ENCODE results near the gene PIGS. TPM values are rescaled to one million over a fixed set of nuclear protein-coding genes. Genes with fewer than 3 reads are reported as not detected.
A peak's percentile ranks its signal among the peaks of the same experiment; 100 is the strongest.

PIGS gene
- polyA plus RNA-seq, 3 donors, result 59.4 to 87.5 (median 84.9) TPM

GRCh38 chr17:28511858-28512461 lies 59.4 kb downstream of the PIGS start:
- Mint-ChIP-seq H3K4me3 (no peak overlapping the region), H3K27me3 (ENCODE audit: low read depth in 3 of 3) (peaks cover 0 to 14% (median 6%) of the 10 kb centered on the region in 3 donors), H3K27ac (no peak overlapping the region), H3K4me1 (peaks cover 12% of the 10 kb centered on the region), H3K9me3 (peaks cover 0 to 9% (median 2%) of the 10 kb centered on the region in 7 donors), H3K36me3 (no peaks in the 10 kb centered on the region)
- H3K79me2 ChIP-seq (ENCODE audit: insufficient read depth, low read length), result no peaks in the 10 kb centered on the region
- H3K4me3 ChIP-seq (replicated peaks in 1 of 3; ENCODE audit: low read depth in 2 of 3, low read length in 3 of 3), result no peak overlapping the region
- no peaks in the 10 kb centered on the region for H4K20me1 ChIP-seq (ENCODE audit: insufficient read depth, low read length)
- H3K27ac ChIP-seq (ENCODE audit: low read depth in 1 of 2, low read length in 2 of 2), result no peak overlapping the region
- DNase-seq, result no peak
- H2AFZ ChIP-seq (ENCODE audit: insufficient read depth, low read depth, low read length, poor library complexity, severe bottlenecking), result no peak overlapping the region
- H3K9me3 ChIP-seq (replicated peaks in 1 of 2; ENCODE audit: control insufficient read depth in 1 of 2, insufficient read depth in 1 of 2, low read length in 2 of 2), result no peaks in the 10 kb centered on the region
- H3K36me3 ChIP-seq (replicated peaks in 1 of 2; ENCODE audit: control insufficient read depth in 1 of 2, insufficient read depth in 2 of 2, low read length in 2 of 2), result no peaks in the 10 kb centered on the region
- no peak for TF ChIP-seq CTCF (IDR thresholded peaks at IDR 0.05)
- intact Hi-C loops (cut with micrococcal nuclease), result no loop called here
- H3K4me2 ChIP-seq (replicated peaks; ENCODE audit: extremely low read depth, low read length, poor library complexity, severe bottlenecking), result no peak overlapping the region
- no peaks in the 10 kb centered on the region for H3K27me3 ChIP-seq (ENCODE audit: control insufficient read depth in 2 of 2, insufficient read depth in 2 of 2, low read length in 2 of 2)
- 100% methylated on average over 1 of the region's 3 CpGs for WGBS (ENCODE audit: insufficient coverage)
- H3K9ac ChIP-seq (ENCODE audit: insufficient read depth, low read length, poor library complexity, severe bottlenecking), result no peak overlapping the region
- H3K4me1 ChIP-seq (ENCODE audit: control insufficient read depth in 1 of 2, insufficient read depth in 2 of 2, low read length in 2 of 2), result peaks cover 11 to 13% of the 10 kb centered on the region in 2 donors

DNA sequence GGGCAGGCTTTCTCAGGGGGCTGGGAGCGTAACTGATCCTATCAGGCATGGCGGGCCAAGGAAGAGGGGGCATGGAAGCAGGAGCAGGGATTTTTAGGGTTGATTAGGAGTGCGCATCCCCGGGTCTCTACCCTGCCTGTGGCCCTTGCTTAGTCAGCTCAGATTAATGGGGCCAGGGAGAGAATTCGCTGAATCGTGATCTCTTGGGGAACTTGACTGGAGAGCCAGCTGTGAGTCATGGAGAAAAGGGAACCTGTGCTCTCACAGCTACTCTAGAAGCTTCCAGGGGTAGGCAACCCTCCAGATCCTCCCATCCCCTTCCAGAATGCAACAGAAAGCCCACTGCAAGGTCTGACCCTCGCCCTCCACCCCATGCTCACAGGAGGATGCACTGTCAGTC lies 61.5 kb downstream of the PIGS start:
- Histone ChIP-seq H3K9ac (ENCODE audit: insufficient read depth, low read length, poor library complexity, severe bottlenecking) (no peak overlapping the region), H2AFZ (ENCODE audit: insufficient read depth, low read depth, low read length, poor library complexity, severe bottlenecking) (no peak overlapping the region), H3K27me3 (ENCODE audit: control insufficient read depth in 2 of 2, insufficient read depth in 2 of 2, low read length in 2 of 2) (no peaks in the 10 kb centered on the region), H3K4me3 (replicated peaks in 1 of 3; ENCODE audit: low read depth in 2 of 3, low read length in 3 of 3) (no peak overlapping the region), H3K27ac (ENCODE audit: low read depth in 1 of 2, low read length in 2 of 2) (no peak overlapping the region), H3K36me3 (replicated peaks in 1 of 2; ENCODE audit: control insufficient read depth in 1 of 2, insufficient read depth in 2 of 2, low read length in 2 of 2) (no peaks in the 10 kb centered on the region), H3K4me2 (replicated peaks; ENCODE audit: extremely low read depth, low read length, poor library complexity, severe bottlenecking) (no peak overlapping the region), H4K20me1 (ENCODE audit: insufficient read depth, low read length) (no peaks in the 10 kb centered on the region), H3K4me1 (ENCODE audit: control insufficient read depth in 1 of 2, insufficient read depth in 2 of 2, low read length in 2 of 2) (peaks cover 11 to 13% of the 10 kb centered on the region in 2 donors), H3K79me2 (ENCODE audit: insufficient read depth, low read length) (no peaks in the 10 kb centered on the region), H3K9me3 (replicated peaks in 1 of 2; ENCODE audit: control insufficient read depth in 1 of 2, insufficient read depth in 1 of 2, low read length in 2 of 2) (no peaks in the 10 kb centered on the region)
- no peak for TF ChIP-seq CTCF (IDR thresholded peaks at IDR 0.05)
- Mint-ChIP-seq H3K4me3 (peak overlapping the region in 1 of 2 donors; percentile 12), H3K27me3 (ENCODE audit: low read depth in 3 of 3) (peaks cover 2 to 16% (median 6%) of the 10 kb centered on the region in 3 donors), H3K4me1 (peaks cover 12% of the 10 kb centered on the region), H3K36me3 (no peaks in the 10 kb centered on the region), H3K9me3 (peaks cover 0 to 1% (median 0%) of the 10 kb centered on the region in 7 donors), H3K27ac (peak overlapping the region in 3 of 7 donors; percentile 1 to 22 (median 11))
- whole genome bisulfite sequencing (ENCODE audit: insufficient coverage), result 45% methylated on average over 7 of the region's 7 CpGs
- intact Hi-C loops (cut with micrococcal nuclease), result no loop called here
- DNase-seq, result peak; percentile 59 to 79 (median 68)

All from CD14-positive monocyte (primary cell).